Right lung (tissue), 5 donors: ENCODE data around the gene MDGA2. TPM values are rescaled to one million over a fixed set of nuclear protein-coding genes. Genes with fewer than 3 reads are reported as not detected.
"Not testable (repeated sequence)": the region's sequence is repeated elsewhere in the genome, so short reads cannot be mapped to it uniquely, and the experiment has no call there.

ENCODE experiments used
- DNase-seq, 2 donors: peaks; one replicate each; pipeline ENCODE4 v3.0.0-alpha.2; 2013
- polyA plus RNA-seq, 5 donors: library from polyadenylated mRNA; unstranded; fragments of 120-200 nt; gene quantifications; one replicate each; pipeline versions ENCODE4 v1.2.1 to v1.2.3, GENCODE V29; 2013; ENCODE audit warnings: inconsistent platforms in 1 of 5, low replicate concordance in 1 of 5; ENCODE audit not compliant: insufficient read length in 5 of 5, insufficient read depth in 1 of 5

Gene MDGA2
- polyA plus RNA-seq, 5 donors, result 0.16 to 0.54 (median 0.37) TPM

DNA sequence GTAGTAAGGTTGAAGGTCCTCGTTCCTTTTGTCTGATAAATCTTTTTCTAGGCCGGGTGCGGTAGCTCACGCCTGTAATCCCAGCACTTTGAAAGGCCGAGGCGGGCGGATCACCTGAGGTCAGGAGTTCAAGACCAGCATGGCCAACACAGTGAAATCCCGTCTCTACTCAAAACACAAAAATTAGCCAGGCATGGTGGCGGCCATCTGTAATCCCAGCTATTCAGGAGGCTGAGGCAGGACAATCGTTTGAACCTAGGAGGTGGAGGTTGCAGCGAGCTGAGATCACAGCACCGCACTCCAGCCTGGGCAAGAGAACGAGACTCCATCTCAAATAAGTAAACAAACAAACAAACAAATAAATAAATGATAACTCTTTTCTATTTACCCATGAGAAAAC, 51.3 kb downstream of the MDGA2 start:
- not testable (repeated sequence) for DNase-seq

DNA sequence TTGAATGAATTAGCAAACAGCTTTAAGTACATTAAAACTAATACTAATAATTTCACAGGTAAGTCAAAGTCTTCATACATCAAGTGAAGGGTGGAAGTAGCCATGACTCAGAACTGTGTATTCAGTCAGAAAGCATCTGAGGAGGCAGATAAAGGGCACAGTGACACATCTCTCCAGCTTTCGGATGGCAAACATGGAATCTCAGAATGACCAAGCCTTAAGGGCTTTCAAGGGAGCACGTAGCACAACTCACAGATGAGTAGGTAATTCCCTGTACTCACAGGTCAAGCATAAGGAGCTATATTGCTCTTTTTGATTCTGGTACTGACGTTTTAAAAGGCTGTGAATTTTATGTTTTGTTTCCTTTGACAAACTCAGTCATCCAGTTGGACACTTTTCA, 56.0 kb downstream of the MDGA2 start:
- DNase-seq, result no peak

DNA sequence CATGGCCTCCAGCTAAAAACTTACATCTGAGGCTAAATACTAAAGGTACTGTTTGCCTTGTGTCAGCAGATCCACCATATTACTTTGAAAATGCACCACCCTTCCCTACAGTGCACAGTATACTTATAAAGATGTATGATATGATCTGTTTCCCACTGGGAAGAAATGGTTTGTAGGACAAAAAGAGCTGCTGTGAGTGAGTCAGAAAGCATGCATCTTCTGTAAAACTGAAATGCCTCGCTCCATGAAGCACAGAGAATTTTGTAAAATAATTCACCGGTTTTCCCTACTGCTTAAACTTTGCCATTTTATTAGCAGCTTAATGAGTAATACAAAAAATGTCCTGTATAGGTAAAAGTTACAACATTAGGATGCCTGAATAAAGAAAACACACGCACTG, 68.8 kb downstream of the MDGA2 start:
- DNase-seq, result no peak

DNA sequence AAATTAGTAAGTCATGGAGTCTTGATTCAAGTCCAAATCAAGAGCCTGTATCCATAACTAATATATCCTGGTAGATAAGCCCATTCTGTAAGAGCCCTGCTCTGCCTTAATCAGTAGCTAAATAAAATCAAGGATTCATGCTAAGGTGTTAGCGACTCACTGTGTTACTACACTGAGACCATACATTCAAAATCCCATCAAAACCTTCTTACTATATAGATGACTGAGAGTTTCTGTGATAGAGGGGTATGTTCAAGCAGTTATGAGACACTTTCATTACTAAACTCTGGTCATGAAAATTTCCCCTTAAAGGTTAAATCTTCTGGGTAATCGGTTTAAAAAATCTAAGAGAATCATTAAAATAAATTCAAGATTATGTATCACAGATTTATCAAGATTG, 78.5 kb downstream of the MDGA2 start:
- no peak for DNase-seq

DNA sequence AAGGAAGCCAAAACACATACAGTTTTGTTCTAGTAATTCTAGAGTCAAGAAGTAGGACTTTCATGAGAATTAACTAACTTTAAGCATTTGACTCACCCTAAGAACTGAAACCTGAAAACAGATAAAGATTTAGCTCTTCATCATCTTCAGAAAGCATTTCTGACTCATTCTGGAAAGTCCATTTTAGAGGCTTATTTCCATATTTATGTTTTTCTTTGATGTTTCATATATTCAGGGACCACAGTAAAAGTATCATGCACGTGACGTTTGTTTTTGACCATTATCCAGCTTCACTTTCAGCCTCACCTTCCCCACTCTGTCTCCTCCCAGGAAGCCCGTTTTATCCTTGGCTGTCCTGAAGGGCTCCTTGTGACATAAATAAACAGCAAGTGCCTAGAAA, 79.2 kb downstream of the MDGA2 start:
- DNase-seq, result no peak

DNA sequence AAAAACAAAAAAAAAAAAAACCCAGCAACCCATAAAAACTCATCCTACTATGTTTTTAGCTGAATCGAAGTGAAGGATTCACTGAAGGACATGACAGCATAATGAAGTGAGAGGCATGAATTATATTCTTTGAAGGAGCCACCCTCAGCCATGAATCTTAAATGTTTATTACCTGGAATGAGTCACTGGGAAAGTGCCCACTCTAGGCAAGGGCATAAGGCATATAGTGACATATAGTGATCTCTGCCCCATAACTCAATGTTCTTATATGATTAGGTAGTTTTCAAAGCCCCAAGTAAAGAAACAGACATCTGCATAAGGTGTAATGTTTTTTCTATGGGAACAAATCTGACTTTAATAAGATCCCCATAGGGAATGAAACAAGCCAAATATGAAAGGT, 79.9 kb downstream of the MDGA2 start:
- DNase-seq, result no peak

DNA sequence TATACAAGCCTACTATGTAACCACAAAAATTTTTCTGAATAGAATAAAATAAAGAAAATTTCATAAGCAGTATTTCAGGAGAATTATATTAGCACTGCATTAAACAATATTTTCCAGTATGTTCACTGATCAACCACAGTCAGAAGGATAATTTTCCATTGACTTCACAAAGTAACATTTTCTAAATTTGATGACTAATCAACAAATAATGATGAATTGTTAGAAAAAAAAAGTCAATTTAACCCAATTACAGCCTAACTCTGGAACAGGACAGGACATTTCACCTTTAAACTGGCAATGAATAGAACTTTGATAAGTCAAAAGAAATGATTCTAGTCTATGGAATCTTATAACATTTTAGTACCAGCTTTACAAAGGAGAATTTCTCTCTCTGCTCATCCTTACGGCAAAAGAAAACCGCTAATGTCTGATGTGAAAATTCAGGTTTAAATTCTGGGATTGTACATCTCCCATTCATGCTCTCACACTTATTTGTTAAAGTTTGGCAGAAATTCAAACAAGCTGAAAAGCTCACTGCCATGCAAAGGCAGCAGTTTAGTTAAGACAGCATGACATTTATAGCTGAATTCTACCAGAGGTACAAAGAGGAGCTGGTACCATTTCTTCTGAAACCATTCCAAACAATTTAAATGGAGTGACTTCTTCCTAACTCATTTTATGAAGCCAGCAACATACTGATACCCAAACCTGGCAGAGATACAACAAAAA, 84.5 kb downstream of the MDGA2 start:
- DNase-seq, result no peak

DNA sequence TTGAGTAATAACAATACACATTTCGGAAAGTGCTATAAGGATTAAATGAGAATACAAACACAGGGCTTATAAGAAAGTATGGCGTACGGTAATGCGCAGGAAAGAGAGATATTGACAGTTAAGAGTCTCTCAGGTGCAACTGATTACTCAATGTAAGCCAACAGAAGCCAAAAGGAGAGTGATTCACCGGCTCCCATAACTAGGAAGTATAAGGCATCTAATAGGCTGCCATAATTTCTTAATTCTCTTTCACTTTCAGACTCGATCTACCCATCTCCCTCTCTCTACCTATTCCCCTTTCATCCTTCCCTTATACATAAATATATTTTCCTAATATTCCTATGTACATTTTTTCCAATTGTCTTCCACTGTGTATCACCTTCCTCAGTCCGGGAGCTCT, 90.0 kb downstream of the MDGA2 start:
- DNase-seq, result no peak

DNA sequence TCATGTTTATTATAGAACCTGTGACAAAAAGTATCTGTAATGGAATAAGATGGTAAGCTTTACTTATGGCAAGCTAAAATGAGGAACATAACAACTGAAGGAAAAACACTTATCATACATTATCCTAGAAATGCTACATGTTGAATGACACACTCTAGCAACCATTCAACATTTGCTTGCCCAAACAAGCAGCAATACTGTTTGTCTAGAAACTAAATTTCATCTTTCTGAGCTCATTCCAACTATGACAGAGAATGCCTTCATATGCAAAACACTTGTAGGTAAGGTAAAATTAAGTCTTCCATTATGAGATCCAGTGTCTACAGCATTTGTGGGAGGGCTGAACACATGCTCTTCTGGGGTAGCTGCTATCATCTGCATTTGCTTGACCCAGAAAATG, 108.1 kb downstream of the MDGA2 start:
- no peak for DNase-seq

DNA sequence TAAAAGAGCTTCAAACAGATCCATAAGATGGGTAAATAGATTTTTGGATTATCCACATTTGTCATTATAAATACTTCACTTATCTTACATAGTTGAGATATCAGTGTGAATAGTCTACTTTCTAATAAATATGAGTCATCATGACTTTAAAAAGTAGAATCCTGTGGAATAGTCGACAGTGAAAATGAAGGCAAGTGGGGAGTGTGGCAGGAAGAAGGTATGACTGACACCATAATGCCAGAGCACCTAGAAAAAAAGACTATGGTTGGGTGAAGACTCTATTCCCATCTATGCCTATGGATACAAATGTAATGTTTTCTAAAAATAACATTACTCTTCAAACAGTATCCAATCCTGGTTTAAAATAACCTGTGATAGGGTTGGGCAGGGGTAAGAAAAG, 117.5 kb downstream of the MDGA2 start:
- no peak for DNase-seq

DNA sequence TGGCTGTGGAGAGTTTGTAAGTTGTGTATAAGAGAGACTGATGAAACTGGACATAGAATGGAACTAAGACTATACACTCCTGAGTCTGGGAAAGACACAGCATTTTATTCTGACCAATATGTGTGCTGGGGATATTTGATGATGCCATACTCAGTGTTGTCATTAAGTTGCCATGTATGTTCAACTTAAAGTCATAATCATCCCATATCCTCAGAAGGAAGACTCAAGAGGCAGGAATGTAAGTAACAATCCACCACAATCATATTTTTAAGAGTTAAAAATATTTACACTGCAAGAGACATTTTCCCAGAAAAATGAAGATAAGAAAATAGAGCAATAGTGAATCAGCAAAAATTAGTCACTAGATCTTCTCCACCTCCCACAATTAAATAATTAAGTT, 120.1 kb downstream of the MDGA2 start:
- DNase-seq, result no peak

DNA sequence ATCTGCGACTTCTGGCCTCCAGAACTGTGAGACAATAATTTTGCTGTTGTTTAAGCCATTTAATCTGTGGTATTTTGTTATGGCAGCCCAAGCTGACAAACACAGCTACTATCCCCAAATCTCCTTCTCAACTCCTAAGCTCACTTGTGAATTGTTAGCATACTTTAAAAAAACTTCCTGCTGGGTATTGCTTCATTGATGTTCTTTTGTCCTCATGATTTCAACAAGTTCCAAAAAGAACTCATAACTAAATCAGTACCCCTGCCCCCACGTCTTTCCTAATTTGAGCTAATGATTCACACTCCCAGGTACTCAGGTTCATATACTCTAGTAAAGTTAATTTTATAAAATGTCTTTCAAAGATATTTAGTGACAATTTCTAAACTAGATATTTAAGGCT, 125.5 kb downstream of the MDGA2 start:
- DNase-seq, result no peak

DNA sequence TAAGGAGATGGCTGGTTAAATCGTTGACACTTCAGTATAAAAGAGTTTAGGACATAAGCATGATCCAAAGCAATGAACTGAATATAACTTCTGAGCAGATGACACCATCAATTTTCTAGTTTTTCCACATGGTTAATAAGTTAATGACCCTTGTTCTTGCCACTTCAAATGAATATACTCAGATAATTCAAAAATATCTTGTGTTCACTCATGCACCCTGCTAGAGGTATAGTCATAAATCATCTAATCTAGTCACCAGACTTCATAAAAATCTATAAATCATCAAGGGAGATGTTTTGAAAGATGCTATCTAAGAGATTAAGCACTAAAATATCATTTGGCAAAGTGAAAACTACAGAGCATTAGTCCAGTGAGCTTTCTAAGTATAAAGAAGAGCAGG, 131.9 kb downstream of the MDGA2 start:
- DNase-seq, result no peak

DNA sequence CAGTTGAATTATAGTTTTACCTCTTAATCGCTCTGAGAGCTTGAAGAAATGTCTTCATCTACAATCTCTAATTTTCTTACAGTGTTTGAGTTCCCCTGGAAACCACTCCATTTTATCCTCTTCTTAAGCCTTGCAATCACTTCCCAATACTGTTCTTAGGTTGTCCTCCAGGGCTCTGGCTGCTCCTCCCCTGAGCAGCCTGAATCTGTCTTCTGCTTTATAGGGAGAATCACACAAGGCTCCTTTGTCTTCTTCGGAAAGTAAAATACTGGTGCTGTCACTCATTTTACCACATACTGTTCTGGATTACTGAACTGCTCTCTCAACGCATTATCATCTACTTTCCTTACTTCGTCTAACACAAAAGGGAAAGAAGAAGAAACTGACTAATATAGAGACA, 133.7 kb downstream of the MDGA2 start:
- DNase-seq, result no peak

DNA sequence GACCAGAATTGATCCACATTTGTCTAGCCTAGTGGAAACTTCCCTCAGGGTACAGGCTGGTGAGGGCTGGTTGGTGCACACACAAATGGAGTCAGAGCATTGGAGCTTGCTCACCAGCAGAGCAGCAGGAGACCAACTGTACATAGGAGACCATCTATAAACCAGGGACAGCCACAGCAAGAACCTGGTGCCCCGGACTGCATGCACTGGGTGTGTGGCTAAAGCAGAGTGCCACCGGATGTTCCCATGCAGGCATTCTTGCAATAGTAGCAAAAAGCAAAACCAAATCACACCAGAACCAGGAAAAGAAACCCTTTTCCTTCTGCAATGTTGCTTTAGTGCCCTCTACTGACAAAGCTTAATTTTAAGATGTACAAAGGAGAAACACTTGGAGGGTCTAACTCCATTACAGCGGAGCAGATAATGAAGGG, 136.4 kb downstream of the MDGA2 start:
- DNase-seq, result peak in 1 of 2 donors; percentile 12

DNA sequence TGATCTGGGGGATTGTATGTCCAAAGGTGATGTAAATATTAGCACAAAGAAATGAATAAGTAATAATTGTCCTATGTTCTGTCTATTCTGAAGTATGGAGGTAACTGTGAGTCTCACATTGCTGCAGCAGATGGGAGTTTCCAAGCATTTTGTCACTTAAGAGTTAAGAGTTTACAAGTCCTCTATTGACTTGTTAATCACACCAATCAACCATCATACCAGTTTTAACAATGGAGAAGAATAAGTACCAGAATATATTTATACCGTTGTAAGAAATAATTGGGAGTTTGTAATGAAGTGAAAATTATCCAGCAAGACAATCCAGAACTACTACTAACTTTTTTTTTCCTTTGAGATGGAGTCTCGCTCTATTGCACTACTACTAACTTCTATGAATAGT, 139.1 kb downstream of the MDGA2 start:
- no peak for DNase-seq

DNA sequence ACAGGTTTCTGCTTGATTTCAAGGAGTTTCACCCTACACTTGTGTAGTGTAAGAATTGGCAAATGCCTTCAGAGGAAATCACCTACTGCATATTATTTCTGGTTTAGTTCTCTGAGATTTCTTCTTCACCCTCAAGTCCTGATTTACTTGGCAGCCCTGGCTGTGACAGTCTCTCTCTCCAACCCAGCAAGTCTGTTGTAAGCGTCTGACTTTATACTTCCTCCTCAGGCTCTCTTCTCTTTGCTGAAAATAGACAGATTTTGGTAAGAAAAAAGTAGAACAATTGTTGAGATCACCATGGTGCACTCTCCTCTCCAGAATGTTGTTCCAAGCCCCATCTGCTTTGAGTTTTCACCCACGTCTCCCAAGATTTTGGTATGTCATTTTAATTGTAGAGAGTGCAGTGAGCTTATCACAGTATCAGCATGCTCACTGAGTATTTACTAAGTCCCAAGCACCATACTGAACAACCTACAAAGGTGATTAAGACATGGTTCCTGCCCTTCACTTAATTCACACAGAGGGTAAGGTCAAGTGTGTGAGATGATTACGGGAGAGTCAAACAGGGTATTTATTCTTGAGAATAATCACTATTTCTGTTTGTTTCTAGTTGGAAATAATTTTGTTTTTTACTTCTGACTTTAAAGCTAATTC, 148.7 kb downstream of the MDGA2 start:
- no peak for DNase-seq

DNA sequence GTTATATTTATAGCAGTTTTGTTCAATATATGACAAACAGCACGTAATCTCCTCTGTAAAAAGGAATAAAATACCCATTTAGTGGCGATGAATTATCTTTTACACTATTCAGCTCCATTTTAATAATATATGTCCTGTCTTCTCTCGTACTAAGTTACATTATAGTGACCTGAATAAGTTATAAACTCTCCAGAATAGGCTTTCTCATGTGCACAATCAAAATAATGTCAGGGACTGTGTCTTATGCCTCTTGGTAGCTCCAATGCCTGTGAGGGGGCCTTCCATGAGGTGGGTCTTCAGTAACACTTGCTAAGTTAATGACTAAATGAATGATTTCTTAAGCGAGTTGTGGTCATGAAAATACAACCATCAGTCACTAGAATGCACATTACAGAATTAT, 150.9 kb downstream of the MDGA2 start:
- DNase-seq, result no peak

DNA sequence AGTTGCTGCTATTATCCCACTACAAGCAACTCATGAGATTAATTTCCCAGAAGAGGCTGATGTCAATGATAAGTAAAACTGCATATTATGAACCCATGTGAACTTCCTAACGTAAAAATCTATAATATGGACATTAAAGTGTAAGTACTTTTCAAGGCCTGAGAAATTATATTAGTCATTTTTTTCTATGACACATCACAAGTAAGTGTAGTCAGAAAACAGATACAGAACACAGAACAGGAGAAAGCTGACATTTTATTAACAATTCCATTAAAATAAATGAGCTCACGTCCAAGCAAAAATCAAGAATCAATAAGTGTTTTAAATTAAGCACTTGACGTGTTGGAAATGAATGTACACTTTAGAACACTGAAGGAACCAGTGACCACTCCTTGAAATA, 155.0 kb downstream of the MDGA2 start:
- DNase-seq, result no peak

DNA sequence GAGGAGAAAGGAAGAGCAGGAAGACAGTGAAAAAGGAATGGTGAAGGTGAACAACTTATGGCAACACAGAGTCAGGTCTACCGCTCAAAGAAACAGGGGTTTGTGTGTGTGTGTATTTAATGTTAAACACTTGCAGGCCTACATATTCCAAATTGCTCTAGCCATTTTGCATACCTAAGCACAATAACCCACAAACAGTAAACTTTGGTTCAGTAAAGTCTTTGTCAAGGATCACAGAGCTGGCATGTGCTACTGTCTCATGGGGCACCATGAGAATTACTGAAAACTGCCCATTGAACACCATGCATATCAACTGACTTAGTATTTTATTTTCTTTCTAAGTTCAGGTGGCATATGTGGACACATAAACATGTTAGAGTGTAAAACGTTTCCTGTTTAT, 163.6 kb downstream of the MDGA2 start:
- DNase-seq, result no peak

DNA sequence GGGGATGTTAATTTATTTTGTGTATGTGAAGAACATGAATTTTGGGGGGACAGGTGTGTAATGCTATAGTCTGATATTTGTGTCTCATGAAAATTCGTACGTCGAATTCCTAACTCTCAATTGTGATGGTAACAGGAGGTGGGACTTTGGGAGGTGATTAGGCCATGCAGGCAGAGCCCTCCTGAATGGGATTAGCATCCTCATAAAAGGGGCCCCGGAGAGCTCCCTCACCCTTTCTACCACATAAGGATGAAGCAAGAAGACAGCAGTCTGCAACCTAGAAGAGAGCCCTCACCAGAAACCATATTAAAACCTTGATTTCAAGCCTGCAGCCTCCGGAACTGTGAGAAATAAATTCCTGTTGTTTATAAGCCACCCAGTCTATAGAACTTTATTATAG, 165.4 kb downstream of the MDGA2 start:
- DNase-seq, result no peak

DNA sequence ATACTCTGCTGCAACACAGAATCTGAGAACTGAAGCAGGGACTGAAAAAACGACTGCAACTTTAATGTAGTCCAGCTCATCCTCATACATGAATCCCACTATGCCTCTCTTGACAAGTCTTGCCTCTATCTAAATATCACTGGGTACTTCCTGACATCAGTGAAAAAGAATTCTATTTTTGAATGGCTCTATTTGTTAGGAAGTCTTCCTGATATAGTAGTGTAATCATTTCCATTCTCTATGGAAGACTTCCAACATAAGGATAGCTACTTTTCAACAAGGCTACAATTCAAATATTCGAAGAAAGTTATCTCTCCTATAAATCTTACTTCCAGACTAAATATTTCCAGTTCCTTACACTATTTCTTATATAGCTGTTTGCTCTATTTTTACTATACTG, 167.5 kb downstream of the MDGA2 start:
- DNase-seq, result no peak

DNA sequence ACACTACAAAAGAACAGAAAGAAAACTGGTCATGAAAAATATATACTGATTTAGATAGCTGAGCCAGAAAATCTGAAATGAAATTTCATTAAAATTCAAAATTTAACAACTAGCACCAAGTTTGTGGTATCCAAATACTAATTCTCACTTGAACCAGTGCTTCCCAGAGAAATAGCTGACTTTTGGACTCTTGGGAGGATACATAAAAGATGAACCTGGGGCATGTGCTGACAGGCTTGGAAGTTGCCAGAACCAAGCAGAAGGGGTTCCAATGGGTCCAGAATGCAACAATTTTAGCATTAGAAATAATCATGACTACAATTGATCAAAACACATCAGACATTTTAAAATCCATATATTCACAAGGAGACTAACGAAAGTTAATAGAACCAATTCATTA, 175.0 kb downstream of the MDGA2 start:
- DNase-seq, result no peak

DNA sequence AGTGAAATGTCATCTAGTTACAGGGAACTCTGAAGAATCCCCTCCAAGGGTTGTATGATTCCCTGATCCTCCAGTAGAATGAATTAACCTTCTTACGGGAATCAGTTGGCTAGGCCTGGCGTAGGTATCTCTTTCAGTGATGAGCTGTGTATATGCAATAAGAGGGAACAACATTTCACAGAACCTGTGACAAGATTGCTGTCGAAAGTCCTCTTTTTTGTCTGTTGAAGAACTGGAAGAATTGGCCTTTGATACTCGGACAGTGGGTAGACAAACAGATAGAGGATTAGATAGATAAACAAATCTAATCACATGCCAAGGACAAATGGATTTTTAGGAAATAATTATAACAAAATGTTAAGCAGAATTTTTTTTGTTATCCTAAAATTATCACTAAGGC, 184.6 kb downstream of the MDGA2 start:
- DNase-seq, result no peak
